NCI-H1417 treated with DMSO at 0.1 percent for 48 hours (cell line): ENCODE results near the gene ACYP1.

Experiments used
- DNase-seq: peaks from one replicate; lab custom pipeline; 2025; lab: John Stamatoyannopoulos, UW

ACYP1 gene

GRCh38 chr14:75063491-75064204 is at the start of gene ACYP1:
ACYP1 (minus strand) TSS chr14:75064024; CDS start chr14:75063553, 471 bp downstream.
- DNase-seq, result peak; percentile 81

- DNase-seq, result no peak
Measured at GRCh38 chr14:75109877-75110276, 46.1 kb upstream of the ACYP1 start.

GRCh38 chr14:75107186-75107585 is 43.4 kb upstream of the ACYP1 start:
- no peak for DNase-seq

GRCh38 chr14:75101491-75101890 is 37.7 kb upstream of the ACYP1 start:
- no peak for DNase-seq

- no peak for DNase-seq
Measured at GRCh38 chr14:75098682-75099081, 34.9 kb upstream of the ACYP1 start.

GRCh38 chr14:75098212-75098611 is 34.4 kb upstream of the ACYP1 start:
- DNase-seq, result no peak

GRCh38 chr14:75096959-75097358 is 33.1 kb upstream of the ACYP1 start:
- no peak for DNase-seq

- no peak for DNase-seq
Measured at GRCh38 chr14:75095690-75096089, 31.9 kb upstream of the ACYP1 start.

GRCh38 chr14:75094896-75095295 is 31.1 kb upstream of the ACYP1 start:
- DNase-seq, result no peak

GRCh38 chr14:75092698-75093097 is 28.9 kb upstream of the ACYP1 start:
- DNase-seq, result no peak

- no peak for DNase-seq
Measured at GRCh38 chr14:75091251-75091650, 27.4 kb upstream of the ACYP1 start.

- DNase-seq, result no peak
Measured at GRCh38 chr14:75090353-75090752, 26.5 kb upstream of the ACYP1 start.

GRCh38 chr14:75088566-75089373 is 24.9 kb upstream of the ACYP1 start:
- DNase-seq, result peak; percentile 4

- DNase-seq, result no peak
Measured at GRCh38 chr14:75088153-75088552, 24.3 kb upstream of the ACYP1 start.

- DNase-seq, result no peak
Measured at GRCh38 chr14:75084513-75084912, 20.7 kb upstream of the ACYP1 start.

- DNase-seq, result no peak
Measured at GRCh38 chr14:75083271-75083670, 19.4 kb upstream of the ACYP1 start.

- DNase-seq, result no peak
Measured at GRCh38 chr14:75081660-75082229, 17.9 kb upstream of the ACYP1 start.

- DNase-seq, result no peak
Measured at GRCh38 chr14:75079521-75079920, 15.7 kb upstream of the ACYP1 start.

- no peak for DNase-seq
Measured at GRCh38 chr14:75077794-75078193, 14.0 kb upstream of the ACYP1 start.

GRCh38 chr14:75070383-75070782 is 6.6 kb upstream of the ACYP1 start:
- DNase-seq, result no peak

GRCh38 chr14:75069811-75070145 is 6.0 kb upstream of the ACYP1 start:
- peak; percentile 10 for DNase-seq

- DNase-seq, result peak; percentile 67
Measured at GRCh38 chr14:75069121-75069810, 5.4 kb upstream of the ACYP1 start, which contains the start of gene ZC2HC1C. ZC2HC1C (plus strand) TSS chr14:75069641; CDS start chr14:75070574, 933 bp downstream.
